ENCODE data around the gene DUSP2.
"Not testable (repeated sequence)": the region's sequence is repeated elsewhere in the genome, so short reads cannot be mapped to it uniquely, and the experiment has no call there.

Gene DUSP2

DNA sequence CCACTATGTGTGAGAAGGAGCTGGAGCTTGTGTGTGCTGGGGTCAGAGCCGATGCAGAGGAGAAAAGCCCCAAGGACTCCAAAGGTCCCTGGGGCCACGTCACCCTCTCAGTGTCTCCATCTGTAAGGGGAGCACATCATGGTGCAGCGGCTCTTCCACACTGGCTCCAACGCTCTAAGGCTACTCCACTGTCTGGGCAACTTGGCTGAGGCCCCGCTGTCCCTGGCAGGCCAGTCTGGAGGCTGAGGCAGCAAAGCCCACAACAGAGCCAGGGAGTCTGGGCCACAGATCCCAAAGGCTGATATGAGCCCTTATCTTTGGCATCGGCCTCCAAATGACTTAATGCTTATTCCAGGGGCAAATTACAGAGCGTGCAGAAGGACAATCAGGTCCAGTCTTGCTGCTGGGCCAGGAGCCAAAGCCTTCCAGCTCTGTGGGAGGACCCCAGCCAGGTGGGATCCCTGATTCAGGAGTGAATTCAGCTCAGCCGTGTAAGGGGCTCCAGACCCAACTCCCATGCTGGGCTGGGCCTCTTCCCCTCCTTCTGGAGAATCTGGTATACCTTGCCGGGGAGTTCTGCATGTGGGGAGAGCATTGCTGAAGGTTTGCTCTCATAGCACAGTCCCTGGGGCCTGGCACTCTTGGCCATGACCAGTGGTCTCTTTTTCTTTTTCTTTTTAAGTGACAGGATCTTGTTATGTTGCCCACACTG is 1.8 kb upstream of the DUSP2 start:
- peak; percentile 42 for DNase-seq

DNA sequence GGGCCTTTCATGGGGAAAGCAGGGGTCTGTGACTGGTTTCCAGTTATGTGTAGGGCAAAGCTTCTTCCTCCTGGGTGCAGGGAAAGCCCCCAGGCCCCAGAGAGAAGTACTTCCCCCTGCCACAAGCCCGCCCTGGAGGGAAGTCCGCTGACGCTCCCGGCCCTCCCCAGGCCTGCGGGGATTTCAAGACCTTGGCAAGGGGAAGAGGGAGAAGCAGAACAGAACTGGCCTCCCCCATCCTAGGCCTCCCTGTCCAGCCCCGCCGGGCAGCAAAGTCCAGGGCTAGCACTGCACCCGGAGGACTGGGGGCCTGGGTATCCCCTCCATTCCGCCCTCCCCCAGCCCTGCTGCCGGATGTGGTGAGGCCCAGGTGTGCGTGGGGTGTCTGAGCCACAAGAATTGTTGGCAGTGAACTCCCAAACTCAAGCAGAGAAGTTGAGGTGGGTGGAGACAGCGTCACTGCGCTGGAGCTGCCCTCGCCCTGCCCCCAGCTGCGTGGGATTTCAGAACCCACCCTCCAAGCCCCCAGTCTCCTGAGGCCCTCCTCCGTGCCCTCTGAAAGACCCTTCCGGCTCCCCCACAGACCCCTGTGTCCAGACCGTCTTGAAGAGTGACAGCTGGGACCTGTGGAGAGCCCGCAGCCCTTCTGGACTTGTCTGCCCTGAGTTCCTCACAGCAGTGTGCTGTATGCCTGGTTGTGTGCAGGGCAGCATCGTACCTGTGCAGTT is 1.1 kb upstream of the DUSP2 start:
- DNase-seq, result peak; percentile 92

DNA sequence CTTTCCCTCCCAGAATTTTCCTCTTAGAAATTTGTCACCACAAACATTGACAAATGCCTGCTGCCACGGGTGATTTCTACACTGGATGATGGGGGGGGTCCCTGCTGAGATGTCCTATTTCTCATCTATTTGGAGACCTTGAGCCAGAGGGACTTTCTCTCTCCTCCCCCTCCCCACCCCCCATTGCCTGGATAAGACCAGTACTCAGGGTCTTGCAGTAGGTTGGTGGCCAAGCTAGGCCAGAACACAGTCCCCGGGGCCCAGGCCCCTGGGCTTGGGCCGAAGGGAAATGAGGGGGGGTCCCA is 560 bp upstream of the DUSP2 start:
- no peak for DNase-seq

DNA sequence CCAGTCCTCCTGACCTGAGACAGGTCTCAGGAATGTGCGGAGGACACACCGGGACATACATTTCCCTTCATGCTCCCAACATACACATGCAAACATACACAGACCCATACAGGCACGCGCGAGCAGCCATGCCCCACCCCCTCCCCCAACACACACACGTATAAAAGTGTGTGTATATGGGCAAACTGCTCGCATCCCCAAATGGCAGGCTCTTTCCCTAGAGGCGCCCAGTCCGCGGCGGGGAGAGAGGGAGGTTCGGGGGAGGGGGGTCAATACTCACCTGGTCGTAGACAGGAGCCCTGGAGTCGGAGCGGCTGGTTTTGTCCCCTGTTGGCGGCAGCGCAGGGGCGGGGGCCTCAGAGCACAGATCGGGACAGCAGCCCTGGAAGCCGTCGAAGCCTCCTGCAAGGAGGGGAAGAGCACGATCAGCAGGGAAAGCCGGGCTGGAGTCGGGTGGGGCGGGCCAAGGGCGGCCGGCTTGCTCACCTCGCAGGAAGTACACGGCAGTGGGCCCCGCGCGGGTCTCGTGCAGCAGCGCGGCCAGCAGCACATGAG is 682 bp downstream of the DUSP2 start:
- peak; percentile 52 for DNase-seq

DNA sequence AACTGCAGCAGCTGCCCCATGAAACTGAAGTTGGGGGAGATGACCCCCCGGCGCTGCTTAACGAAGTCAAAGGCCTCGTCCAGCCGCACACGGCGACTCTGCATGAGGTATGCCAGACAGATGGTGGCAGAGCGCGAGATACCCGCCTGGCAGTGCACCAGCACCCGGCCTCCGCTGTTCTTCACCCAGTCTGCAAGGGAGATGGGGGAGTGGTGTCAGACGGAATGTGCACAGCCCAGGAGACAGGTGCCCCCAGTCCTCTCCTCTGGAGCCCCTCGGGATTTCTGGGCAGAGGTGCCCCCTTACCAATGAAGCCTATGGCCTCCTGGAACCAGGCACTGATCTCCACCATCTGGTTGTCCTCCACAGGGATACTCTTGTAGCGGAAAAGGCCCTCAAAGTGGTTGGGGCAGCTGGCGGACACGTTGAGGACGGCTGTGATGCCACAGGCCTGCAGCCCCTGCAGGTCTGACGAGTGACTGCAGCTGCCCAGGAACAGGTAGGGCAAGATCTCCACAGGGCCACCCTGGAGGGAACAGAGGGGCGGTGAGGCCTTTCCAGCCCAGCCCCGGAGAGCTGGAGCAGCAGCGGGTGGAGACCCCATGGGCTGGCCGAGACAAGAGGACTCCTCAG is 1.3 kb downstream of the DUSP2 start:
- peak; percentile 49 for DNase-seq

DNA sequence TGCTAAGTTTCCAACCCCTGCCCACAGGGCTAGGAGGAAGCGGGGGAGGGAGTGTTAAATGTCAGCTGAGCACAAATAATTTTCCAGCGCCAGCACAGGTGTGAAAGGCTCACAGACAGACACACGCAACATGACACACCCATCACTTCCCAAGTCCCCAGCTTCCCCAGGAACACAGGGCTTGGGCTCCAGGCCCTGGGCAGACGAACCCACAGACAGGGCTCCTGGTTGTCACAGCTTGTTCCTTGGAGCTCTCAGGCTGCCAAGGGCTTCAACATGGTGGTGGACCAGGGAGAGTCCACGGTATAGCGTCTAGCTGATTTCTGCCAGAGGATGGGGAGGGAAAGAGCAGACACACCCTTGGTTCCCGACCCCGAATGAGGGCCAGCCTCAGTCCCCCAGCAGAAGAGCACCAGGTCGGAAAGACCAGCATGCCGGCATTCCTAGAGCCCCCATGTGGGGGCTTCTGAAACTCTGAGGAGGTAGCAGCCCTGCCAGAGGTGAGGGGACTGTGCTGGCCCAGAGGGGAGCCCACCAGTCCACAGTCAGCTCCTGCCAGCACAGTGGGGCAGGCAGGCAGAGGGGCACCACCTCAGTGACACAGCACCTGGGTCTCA is 1.9 kb downstream of the DUSP2 start:
- DNase-seq, result peak; percentile 52

DNA sequence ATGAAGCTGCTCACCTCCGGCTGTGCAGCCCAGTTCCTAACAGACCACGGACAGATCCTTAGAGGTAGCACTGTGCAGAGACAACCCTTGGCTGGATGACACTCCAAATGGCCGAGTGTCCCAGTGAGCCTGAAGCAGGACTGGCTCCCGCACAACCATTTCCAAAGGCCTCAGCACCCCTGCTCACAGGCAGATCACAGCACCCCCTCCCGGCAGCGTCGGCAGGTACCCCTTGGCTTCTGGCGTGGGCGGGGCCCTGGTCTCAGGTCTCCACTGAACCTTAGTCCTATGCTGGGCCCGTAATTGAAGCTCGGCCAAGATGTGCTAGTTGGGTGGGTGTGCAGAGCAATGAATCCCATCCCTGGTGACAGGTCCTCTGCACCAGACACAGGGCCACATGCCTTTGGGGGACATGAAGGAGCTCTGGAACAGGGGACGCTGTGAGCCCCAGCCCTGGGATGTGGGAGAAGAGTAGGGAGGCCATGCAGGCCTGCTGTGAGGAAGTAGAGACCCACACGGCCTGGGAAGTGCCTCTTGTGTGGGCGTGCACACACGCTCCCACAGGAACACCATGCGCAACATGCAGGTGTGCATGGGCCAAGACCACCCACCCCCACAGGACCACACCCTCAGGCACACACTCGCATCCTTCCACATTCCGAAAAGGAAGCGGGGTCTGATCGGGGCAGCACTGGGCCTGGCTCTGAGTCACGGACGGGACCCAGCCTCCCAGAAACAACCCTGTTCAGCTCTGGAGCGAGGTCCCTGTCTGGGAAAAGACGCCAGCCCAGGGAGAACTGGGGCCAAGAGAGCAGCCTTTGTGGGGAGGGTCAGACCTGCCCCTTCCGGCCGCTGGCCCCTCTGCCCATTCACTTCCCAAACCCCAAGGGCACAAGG is 2.8 kb downstream of the DUSP2 start:
- DNase-seq, result peak; percentile 80

DNA sequence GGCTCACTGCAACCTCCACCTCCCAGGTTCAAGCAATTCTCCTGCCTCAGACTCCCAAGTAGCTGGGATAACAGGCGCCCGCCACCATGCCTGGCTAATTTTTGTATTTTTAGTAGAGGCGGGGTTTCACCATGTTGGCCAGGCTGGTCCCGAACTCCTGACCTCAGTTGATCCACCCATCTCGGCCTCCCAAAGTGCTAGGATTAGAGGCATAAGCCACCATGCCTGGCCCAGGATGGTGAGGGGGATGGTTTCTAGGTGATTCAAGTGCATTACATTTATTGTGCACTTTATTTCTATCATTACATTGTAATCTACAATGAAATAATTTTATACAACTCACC is 3.6 kb downstream of the DUSP2 start:
- DNase-seq, result not testable (repeated sequence)

DNA sequence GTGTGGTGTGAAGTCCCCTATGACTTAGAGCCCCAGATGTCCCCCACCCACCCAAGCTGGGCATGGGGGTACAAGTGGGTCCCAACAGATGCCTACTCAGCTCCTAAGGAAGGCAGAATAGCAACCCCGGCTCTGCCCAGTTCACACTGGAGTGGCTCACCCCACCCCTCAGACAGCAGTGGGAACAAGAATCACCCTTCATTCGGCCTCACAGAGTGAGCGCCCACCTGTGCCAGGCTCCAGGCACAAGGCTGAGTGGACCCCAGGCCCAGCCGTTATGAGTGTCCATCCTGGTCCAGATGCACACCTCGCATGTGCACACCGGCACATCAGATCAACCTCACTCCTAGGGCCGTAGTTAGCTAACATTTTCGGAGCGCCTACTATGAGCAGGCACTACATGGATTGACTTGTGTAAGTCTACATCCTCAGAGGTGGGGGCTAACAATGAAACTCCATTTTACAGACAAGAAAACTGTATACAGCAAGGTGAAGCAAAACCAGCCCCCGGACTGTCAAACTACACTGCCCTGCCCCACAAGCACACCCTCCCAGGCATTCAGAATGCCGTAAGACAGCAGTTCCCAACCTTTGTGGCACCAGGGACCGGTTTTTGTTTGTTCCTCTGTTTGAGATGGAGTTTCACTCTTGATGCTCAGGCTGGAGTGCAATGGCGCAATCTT is 4.2 kb downstream of the DUSP2 start:
- peak; percentile 44 for DNase-seq

DNA sequence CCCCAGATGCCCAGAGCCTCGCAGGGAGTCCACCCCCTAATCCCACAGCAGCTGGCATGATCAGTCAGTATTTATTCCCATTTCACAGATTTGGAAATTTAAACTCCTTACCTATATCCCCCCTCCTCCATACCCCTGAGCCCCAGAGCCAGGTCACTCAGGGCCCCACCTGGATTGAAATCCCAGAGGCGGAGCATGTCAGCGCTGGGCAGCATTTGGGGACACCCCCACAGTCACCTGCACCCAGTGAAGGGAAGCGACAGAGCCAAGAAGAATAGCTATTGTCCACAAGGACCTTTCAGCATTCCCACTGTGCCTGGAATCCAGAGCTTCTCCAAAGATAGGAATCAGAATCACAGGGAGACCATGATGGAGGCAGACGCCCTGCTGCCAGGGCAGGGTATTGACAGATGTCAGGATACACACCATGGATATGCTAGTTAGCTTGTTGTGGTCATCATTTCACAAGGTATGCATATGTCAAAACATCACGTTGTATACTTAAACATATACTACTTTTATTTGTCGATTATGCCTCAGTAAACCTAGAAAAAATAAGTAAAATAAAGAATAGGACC is 6.0 kb downstream of the DUSP2 start:
- DNase-seq, result peak; percentile 27

DNA sequence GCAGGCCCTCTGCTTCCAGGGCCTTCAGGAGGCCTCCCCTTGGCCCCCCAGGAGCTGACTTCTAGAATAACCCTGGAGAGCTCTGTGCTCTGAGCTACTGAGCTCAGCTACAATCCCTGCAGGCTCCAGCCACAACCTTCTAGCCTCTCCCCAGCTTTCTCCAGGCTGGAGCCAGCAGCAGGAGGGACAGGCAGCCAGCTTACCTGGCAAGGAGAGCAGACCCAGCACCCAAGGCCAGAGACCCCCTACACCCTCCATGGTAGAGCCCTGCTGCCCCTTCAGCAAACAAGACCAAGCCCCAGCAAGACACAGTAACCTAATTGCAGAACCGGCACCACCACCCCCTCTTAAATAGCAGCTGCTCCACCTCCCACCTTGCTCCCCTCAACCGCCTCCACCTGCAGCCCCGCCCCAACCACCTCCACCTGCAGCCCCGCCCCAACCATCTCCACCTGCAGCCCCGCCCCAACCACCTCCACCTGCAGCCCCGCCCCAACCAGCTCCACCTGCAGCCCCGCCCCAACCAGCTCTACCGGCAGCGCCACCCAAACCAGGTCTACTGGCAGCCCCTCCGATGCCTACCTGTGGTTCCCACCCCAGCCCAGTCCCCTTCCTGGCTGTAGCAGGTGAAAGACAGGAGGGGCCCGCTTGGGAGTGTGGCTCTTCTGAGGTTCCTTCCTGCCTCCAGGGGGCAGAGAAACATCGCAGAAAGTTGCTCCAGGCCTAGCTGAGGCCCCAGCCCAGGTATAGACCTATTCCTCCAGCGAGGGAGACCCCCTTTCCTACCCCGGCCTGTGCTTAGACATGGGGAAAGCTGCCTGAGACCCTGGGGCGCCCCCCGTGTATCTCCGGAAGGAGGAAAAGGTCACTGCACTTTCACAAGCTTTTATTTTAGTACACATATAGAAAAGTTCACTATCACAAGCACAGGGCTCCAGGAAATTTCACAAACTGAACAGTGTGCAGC is 6.8 kb downstream of the DUSP2 start, which contains the start of gene ASTL:
Gene ASTL, minus strand, starts transcription at position 324 of the 967 bp plus-strand sequence. Its CDS starts 66 bp downstream, at position 258.
- peak; percentile 76 for DNase-seq

DNA sequence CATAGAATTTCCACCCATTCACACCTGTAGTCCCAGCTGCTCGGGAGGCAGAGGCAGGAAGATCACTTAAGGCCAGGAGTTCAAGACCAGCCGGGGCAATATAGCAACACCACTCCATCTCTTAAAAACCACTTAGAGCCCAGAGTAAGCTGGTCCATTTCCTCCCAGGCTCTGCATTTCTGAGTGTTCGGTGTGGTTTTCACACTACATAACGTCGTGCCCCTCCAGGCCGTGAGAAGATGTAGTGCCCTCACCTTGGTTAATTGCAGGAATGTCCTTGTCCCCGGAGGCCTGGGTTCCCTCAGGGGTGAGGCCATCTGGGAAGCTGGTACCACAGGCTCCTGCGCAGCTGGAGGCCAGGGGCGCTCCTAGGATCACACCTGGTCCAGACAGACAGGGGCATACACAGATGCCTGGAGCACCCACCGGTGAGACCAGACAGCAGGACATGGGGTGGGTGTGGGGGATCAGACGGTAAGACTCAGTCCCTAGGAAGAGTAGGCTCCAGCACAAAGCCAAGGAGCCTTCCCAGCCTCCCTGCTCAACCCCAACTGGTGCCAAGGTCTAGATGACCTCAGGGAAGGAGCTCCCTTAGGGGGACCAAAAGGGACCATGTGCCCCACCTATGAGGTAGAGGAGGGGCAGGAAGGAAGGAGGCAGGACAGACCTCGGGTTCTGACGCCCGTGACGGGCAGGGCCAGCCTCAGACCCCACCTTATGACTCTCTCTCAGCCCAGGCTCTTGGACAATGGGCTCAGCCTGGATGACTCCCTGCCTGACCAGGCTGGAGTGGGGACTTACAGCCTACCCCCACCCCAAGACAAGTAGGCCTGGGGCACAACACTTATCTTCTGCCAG is 7.7 kb downstream of the DUSP2 start:
- peak; percentile 33 for DNase-seq

DNA sequence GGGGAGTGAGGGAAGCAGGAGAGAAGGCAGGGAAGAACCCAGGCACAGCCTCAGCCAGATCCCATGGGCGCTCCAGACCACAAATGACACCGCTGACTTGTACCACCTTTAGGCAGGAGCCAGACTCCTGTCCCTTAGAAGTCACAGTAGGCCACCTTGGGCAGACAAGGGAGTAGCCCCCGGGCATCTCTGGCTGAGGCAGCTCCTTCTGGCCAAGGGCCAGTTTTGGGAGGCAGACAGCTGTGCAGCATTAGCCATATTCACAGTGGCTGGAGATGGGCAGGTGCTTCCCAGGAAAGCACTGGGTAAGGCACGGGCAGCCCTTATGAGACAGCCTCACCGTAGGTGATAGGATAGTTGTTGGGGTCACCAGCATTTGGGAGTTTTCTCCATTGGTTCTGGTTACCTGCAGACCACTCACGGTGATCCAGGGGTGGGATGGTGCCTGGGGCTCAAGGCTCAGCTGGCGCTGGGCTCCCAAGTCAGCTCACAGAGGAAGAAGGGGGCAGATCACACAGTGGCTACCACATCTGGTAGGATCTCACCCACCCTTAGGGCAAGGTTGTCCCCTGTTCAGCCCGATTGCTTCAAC is 9.0 kb downstream of the DUSP2 start:
- DNase-seq, result no peak

DNA sequence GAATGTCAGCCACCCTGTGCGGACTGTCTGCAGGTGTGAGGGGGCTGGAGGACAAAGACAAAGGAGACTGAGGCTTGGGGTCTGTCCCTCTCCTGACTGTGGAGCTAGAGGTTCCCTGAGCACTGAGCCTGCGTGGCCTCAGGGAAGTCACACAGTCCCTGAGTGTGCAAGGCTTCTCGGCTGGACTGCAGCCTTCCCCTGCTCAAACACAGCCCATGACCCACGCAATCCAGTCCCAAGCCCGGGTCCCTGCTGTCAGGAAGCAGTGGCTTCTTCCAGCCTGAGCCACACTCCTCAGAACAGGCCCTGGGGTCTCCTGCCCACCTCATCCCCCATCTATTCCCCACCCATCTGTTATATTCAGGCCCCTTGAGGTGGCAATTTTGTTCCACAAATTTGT is 9.6 kb downstream of the DUSP2 start:
- DNase-seq, result peak; percentile 22

DNA sequence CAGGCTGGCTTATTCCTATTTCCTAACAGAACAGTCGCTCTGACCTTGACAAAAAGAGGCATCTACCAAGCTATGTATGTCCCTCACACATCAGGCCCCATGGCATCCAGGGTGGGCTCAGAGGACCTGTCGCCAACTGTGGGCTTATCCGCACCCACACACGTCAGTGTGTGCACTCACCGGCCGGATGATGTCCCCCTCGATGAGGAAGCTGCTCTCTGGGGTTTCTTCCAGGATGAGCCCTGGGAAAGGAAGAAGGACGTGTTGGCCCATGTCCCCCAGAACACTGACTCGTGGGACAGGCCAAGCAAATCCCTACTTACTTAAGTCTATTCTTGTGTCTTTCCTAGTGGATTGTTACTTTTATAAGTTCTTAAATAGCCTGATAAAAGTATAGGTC is 10.1 kb downstream of the DUSP2 start:
- no peak for DNase-seq

DNA sequence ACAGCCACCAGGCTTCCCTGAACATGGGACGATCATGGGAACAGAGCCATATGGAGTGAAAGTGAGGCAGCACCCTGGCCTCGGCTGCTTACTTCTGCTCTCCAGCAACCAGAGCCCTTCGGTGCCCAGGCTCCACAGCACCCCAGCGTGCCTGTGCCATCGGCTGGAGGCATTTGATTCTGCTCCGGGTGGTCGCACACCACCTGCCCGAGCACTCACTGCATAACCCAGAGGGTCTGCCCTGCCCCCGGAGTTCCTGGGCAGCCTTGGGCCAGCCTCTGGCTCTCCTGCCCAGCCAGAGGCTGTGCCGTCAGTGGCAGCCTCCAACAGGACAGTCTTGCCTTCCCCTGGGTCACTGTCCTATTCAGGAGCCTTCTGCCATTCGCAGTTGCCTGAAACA is 10.8 kb downstream of the DUSP2 start:
- no peak for DNase-seq

DNA sequence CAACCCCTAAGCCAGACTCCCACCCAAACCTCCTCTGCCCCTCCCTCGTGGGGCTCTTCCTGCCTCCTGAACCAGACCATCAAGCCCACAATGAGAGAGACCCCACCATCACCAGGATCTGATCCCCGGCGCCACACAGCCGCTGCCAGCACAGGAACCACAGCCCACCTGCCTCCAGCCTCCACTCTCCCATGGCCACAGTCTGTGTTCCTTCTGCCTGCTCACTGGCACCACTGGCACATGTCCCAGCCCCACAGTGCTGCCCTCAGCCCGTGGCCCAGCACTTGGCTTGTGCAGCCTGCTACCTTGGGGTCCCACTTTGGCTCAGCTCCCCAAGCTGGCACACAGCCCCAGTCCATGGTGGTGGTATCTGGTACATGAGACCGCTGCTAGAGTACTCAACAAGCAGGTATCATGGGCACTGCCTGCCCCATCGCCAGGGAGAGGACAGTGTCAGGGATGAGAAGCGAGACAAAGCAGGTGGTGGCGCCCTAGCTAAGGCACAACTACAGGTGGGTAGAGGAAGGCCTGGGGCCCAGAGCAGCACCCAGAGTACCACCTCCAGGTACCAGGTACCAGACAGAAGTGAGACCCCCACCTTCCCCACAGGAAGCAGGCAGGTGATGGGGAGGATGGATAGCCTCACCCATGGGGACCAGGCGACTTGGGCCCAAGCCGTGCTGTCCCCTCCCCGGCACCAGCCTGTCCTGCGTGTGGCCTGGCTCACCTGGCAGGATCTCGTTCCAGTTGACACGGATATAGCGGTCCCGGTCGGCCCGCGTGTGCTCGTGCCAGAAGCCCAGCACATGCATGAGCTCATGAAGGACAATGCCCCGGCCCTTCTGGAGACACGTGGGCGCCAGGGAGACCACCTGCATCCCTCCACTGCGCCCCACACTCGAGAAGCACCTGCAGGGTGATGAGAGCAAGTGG is 13.2 kb downstream of the DUSP2 start:
- DNase-seq, result peak; percentile 17
